ENCODE data around the gene S100Z.
"Not testable (repeated sequence)": the region's sequence is repeated elsewhere in the genome, so short reads cannot be mapped to it uniquely, and the experiment has no call there.

S100Z gene

GRCh38 chr5:76870046-76870445 lies 20.2 kb downstream of the S100Z start:
- Histone ChIP-seq H3K27me3 (ENCODE audit: control insufficient read depth, insufficient read depth, low read length) (no peaks in the 10 kb centered on the region), H3K4me1 (ENCODE audit: control insufficient read depth, insufficient read depth, low read length) (no peaks in the 10 kb centered on the region), H3K4me3 (ENCODE audit: low read length) (no peak overlapping the region), H3K36me3 (ENCODE audit: control insufficient read depth, insufficient read depth, low read length) (no peaks in the 10 kb centered on the region), H3K9me3 (ENCODE audit: control insufficient read depth, insufficient read depth, low read length) (no peaks in the 10 kb centered on the region), H3K27ac (ENCODE audit: low read length) (no peak overlapping the region)
- WGBS (ENCODE audit: insufficient coverage, insufficient read length): no CpG with 5 or more reads among the region's 6 CpGs
- no peak for DNase-seq (ENCODE audit: low read depth, low spot score)

GRCh38 chr5:76874088-76874581 lies 24.3 kb downstream of the S100Z start:
- Histone ChIP-seq H3K27ac (ENCODE audit: low read length) (no peak overlapping the region), H3K9me3 (ENCODE audit: control insufficient read depth, insufficient read depth, low read length) (no peaks in the 10 kb centered on the region), H3K36me3 (ENCODE audit: control insufficient read depth, insufficient read depth, low read length) (no peaks in the 10 kb centered on the region), H3K27me3 (ENCODE audit: control insufficient read depth, insufficient read depth, low read length) (no peaks in the 10 kb centered on the region), H3K4me3 (ENCODE audit: low read length) (no peak overlapping the region), H3K4me1 (ENCODE audit: control insufficient read depth, insufficient read depth, low read length) (no peaks in the 10 kb centered on the region)
- WGBS (ENCODE audit: insufficient coverage, insufficient read length): no CpG with 5 or more reads among the region's 3 CpGs
- no peak for DNase-seq (ENCODE audit: low read depth, low spot score)

GRCh38 chr5:76888733-76889300 lies 39.0 kb downstream of the S100Z start:
- H3K4me3 ChIP-seq (ENCODE audit: low read length): no peak overlapping the region
- no peak overlapping the region for H3K27ac ChIP-seq (ENCODE audit: low read length)
- H3K9me3 ChIP-seq (ENCODE audit: control insufficient read depth, insufficient read depth, low read length): no peaks in the 10 kb centered on the region
- no peaks in the 10 kb centered on the region for H3K4me1 ChIP-seq (ENCODE audit: control insufficient read depth, insufficient read depth, low read length)
- no peak for DNase-seq (ENCODE audit: low read depth, low spot score)
- H3K27me3 ChIP-seq (ENCODE audit: control insufficient read depth, insufficient read depth, low read length): no peaks in the 10 kb centered on the region
- no CpG with 5 or more reads among the region's 10 CpGs for WGBS (ENCODE audit: insufficient coverage, insufficient read length)
- no peaks in the 10 kb centered on the region for H3K36me3 ChIP-seq (ENCODE audit: control insufficient read depth, insufficient read depth, low read length)

GRCh38 chr5:76893294-76893693 lies 43.5 kb downstream of the S100Z start:
- Histone ChIP-seq H3K27me3 (ENCODE audit: control insufficient read depth, insufficient read depth, low read length) (no peaks in the 10 kb centered on the region), H3K9me3 (ENCODE audit: control insufficient read depth, insufficient read depth, low read length) (no peaks in the 10 kb centered on the region), H3K27ac (ENCODE audit: low read length) (no peak overlapping the region), H3K4me3 (ENCODE audit: low read length) (no peak overlapping the region), H3K4me1 (ENCODE audit: control insufficient read depth, insufficient read depth, low read length) (no peaks in the 10 kb centered on the region), H3K36me3 (ENCODE audit: control insufficient read depth, insufficient read depth, low read length) (no peaks in the 10 kb centered on the region)
- no peak for DNase-seq (ENCODE audit: low read depth, low spot score)
- no CpG with 5 or more reads among the region's 2 CpGs for WGBS (ENCODE audit: insufficient coverage, insufficient read length)

GRCh38 chr5:76896196-76896595 lies 46.4 kb downstream of the S100Z start:
- Histone ChIP-seq H3K36me3 (ENCODE audit: control insufficient read depth, insufficient read depth, low read length) (no peaks in the 10 kb centered on the region), H3K4me1 (ENCODE audit: control insufficient read depth, insufficient read depth, low read length) (no peaks in the 10 kb centered on the region), H3K27me3 (ENCODE audit: control insufficient read depth, insufficient read depth, low read length) (no peaks in the 10 kb centered on the region), H3K4me3 (ENCODE audit: low read length) (no peak overlapping the region), H3K9me3 (ENCODE audit: control insufficient read depth, insufficient read depth, low read length) (no peaks in the 10 kb centered on the region), H3K27ac (ENCODE audit: low read length) (no peak overlapping the region)
- DNase-seq (ENCODE audit: low read depth, low spot score): no peak
- no CpG with 5 or more reads among the region's 2 CpGs for WGBS (ENCODE audit: insufficient coverage, insufficient read length)

- WGBS (ENCODE audit: insufficient coverage, insufficient read length): no CpG with 5 or more reads among the region's 3 CpGs
- no peak for DNase-seq (ENCODE audit: low read depth, low spot score)
- Histone ChIP-seq H3K4me1 (ENCODE audit: control insufficient read depth, insufficient read depth, low read length) (no peaks in the 10 kb centered on the region), H3K4me3 (ENCODE audit: low read length) (no peak overlapping the region), H3K9me3 (ENCODE audit: control insufficient read depth, insufficient read depth, low read length) (no peaks in the 10 kb centered on the region), H3K27me3 (ENCODE audit: control insufficient read depth, insufficient read depth, low read length) (no peaks in the 10 kb centered on the region), H3K36me3 (ENCODE audit: control insufficient read depth, insufficient read depth, low read length) (no peaks in the 10 kb centered on the region), H3K27ac (ENCODE audit: low read length) (no peak overlapping the region)
These were observed 51.7 kb downstream of the S100Z start for GRCh38 chr5:76901522-76901921.

- WGBS (ENCODE audit: insufficient coverage, insufficient read length): no CpG with 5 or more reads among the region's 7 CpGs
- no peak for DNase-seq (ENCODE audit: low read depth, low spot score)
- Histone ChIP-seq H3K9me3 (ENCODE audit: control insufficient read depth, insufficient read depth, low read length) (no peaks in the 10 kb centered on the region), H3K36me3 (ENCODE audit: control insufficient read depth, insufficient read depth, low read length) (no peaks in the 10 kb centered on the region), H3K4me3 (ENCODE audit: low read length) (no peak overlapping the region), H3K27me3 (ENCODE audit: control insufficient read depth, insufficient read depth, low read length) (no peaks in the 10 kb centered on the region), H3K27ac (ENCODE audit: low read length) (no peak overlapping the region), H3K4me1 (ENCODE audit: control insufficient read depth, insufficient read depth, low read length) (no peaks in the 10 kb centered on the region)
These were observed 58.4 kb downstream of the S100Z start for GRCh38 chr5:76908166-76908565.

- H3K4me3 ChIP-seq (ENCODE audit: low read length); H3K4me1 ChIP-seq (ENCODE audit: control insufficient read depth, insufficient read depth, low read length); H3K36me3 ChIP-seq (ENCODE audit: control insufficient read depth, insufficient read depth, low read length); H3K27me3 ChIP-seq (ENCODE audit: control insufficient read depth, insufficient read depth, low read length); H3K27ac ChIP-seq (ENCODE audit: low read length); H3K9me3 ChIP-seq (ENCODE audit: control insufficient read depth, insufficient read depth, low read length); DNase-seq (ENCODE audit: low read depth, low spot score): not testable (repeated sequence)
- no CpG with 5 or more reads among the region's 9 CpGs for WGBS (ENCODE audit: insufficient coverage, insufficient read length)
These were observed 60.6 kb downstream of the S100Z start for GRCh38 chr5:76910344-76910933.

GRCh38 chr5:76914671-76915070 lies 64.9 kb downstream of the S100Z start:
- not testable (repeated sequence) for H3K36me3 ChIP-seq (ENCODE audit: control insufficient read depth, insufficient read depth, low read length); H3K27me3 ChIP-seq (ENCODE audit: control insufficient read depth, insufficient read depth, low read length); DNase-seq (ENCODE audit: low read depth, low spot score); H3K4me3 ChIP-seq (ENCODE audit: low read length); H3K4me1 ChIP-seq (ENCODE audit: control insufficient read depth, insufficient read depth, low read length); H3K27ac ChIP-seq (ENCODE audit: low read length); H3K9me3 ChIP-seq (ENCODE audit: control insufficient read depth, insufficient read depth, low read length)
- no CpG with 5 or more reads among the region's 14 CpGs for WGBS (ENCODE audit: insufficient coverage, insufficient read length)

- H3K27me3 ChIP-seq (ENCODE audit: control insufficient read depth, insufficient read depth, low read length): no peaks in the 10 kb centered on the region
- whole genome bisulfite sequencing (ENCODE audit: insufficient coverage, insufficient read length): no CpG with 5 or more reads among the region's 3 CpGs
- H3K4me1 ChIP-seq (ENCODE audit: control insufficient read depth, insufficient read depth, low read length): peaks cover 2% of the 10 kb centered on the region; the same call in 1 of the 2 replicates
- no peak overlapping the region for H3K4me3 ChIP-seq (ENCODE audit: low read length)
- no peak overlapping the region for H3K27ac ChIP-seq (ENCODE audit: low read length)
- H3K36me3 ChIP-seq (ENCODE audit: control insufficient read depth, insufficient read depth, low read length): no peaks in the 10 kb centered on the region
- H3K9me3 ChIP-seq (ENCODE audit: control insufficient read depth, insufficient read depth, low read length): no peaks in the 10 kb centered on the region
- no peak for DNase-seq (ENCODE audit: low read depth, low spot score)
These were observed 68.7 kb downstream of the S100Z start for GRCh38 chr5:76918539-76918938.

GRCh38 chr5:76920491-76920890 lies 70.7 kb downstream of the S100Z start:
- Histone ChIP-seq H3K36me3 (ENCODE audit: control insufficient read depth, insufficient read depth, low read length) (no peaks in the 10 kb centered on the region), H3K4me1 (ENCODE audit: control insufficient read depth, insufficient read depth, low read length) (peaks cover 2% of the 10 kb centered on the region; the same call in 1 of the 2 replicates), H3K9me3 (ENCODE audit: control insufficient read depth, insufficient read depth, low read length) (no peaks in the 10 kb centered on the region), H3K27ac (ENCODE audit: low read length) (no peak overlapping the region), H3K27me3 (ENCODE audit: control insufficient read depth, insufficient read depth, low read length) (no peaks in the 10 kb centered on the region), H3K4me3 (ENCODE audit: low read length) (no peak overlapping the region)
- no CpG with 5 or more reads among the region's 4 CpGs for WGBS (ENCODE audit: insufficient coverage, insufficient read length)
- no peak for DNase-seq (ENCODE audit: low read depth, low spot score)

All from iPS DF 6.9 (cell line).